22Rv1 (cell line): ENCODE results near the gene GFM1.

Experiments
- H3K27ac ChIP-seq: fragments of 450-650 bp; 2 replicates; pipeline ENCODE4 v1.5.1; 2017
- ZFX ChIP-seq: fragments of 450-650 bp; IDR thresholded peaks from 2 replicates; pipeline ENCODE4 v1.6.1; 2017; ENCODE audit warnings: antibody characterized with exemption, borderline replicate concordance
- TF ChIP-seq, protein P1 (sequence below): fragments of 450-650 bp; IDR thresholded peaks from 2 replicates; pipeline ENCODE4 v1.5.1; 2017; ENCODE audit warnings: mild to moderate bottlenecking

Gene GFM1

DNA sequence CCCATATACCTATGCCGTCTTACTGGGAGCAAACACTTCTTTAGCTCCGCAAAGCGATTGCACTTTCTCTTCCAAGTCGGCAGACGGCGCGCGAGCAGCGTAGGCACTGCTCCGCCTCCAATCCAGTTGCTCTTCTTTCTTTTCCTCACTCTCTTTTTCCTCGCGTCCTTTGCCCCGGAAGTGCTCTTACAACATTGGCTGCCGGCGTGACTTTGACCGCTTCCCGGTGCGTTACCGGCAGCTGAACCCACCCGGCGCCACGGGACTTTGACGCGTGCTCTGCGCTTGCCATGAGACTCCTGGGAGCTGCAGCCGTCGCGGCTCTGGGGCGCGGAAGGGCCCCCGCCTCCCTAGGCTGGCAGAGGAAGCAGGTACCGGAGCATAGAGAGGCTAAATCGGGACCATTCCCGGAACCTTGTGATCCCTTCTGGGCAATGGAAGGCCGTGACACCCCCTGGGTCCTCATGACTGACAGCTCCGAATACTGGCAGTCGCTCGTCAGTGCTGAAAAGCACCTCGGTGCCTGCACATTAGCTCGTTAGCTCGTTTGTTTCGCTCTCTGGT lies at the start of gene GFM1:
Gene GFM1 (plus strand): TSS at position 183 of the 564 bp plus-strand sequence. CDS start 108 bp downstream, at position 291.
- TF ChIP-seq, protein P1, sequence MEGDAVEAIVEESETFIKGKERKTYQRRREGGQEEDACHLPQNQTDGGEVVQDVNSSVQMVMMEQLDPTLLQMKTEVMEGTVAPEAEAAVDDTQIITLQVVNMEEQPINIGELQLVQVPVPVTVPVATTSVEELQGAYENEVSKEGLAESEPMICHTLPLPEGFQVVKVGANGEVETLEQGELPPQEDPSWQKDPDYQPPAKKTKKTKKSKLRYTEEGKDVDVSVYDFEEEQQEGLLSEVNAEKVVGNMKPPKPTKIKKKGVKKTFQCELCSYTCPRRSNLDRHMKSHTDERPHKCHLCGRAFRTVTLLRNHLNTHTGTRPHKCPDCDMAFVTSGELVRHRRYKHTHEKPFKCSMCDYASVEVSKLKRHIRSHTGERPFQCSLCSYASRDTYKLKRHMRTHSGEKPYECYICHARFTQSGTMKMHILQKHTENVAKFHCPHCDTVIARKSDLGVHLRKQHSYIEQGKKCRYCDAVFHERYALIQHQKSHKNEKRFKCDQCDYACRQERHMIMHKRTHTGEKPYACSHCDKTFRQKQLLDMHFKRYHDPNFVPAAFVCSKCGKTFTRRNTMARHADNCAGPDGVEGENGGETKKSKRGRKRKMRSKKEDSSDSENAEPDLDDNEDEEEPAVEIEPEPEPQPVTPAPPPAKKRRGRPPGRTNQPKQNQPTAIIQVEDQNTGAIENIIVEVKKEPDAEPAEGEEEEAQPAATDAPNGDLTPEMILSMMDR = peak; percentile 96
- no peak for TF ChIP-seq ZFX
- H3K27ac ChIP-seq = peak within 1 kb of the TSS; percentile 87

DNA sequence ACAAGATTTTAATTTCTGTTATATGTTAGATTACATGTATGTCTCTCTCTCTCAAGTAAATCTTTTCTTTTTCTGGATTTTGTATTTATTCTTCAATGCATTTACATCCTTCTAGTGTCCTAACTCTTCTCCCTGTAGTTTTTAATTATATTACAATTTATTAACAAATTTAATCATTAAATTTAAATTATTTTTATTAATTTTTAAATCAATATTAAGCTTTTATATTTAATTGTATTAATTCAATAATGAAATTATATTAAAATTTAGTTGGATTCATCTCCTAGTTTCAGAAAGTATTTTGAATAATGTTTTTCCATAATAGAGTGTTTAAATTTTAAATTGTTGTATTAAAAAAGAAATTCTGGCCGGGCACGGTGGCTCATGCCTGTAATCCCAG lies 43.5 kb upstream of the GFM1 start:
- no peak for TF ChIP-seq ZFX
- TF ChIP-seq, protein P1 = no peak

DNA sequence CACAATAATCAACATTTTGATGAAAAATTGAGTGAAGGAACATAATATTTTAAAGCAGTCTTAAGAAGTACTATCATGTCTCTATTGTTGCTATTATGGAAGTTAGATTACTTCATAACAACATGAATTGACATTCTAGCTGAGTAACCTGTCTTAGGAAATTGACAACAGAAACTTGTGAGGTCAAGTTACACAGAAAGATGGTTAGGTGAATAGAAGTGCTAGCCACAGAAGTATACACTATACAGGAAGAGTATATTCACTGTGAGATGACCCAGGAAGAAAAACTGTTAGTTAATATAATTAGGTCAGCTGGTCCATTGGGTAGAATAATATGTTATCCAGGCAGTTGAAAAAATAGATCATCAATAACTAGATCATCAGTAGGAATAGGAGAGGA lies 42.1 kb upstream of the GFM1 start:
- TF ChIP-seq ZFX = no peak
- TF ChIP-seq, protein P1 = no peak
- H3K27ac ChIP-seq = no peak overlapping the region

More for the DNA sequence above, 43.5 kb upstream of the GFM1 start:
- no peak overlapping the region for H3K27ac ChIP-seq

DNA sequence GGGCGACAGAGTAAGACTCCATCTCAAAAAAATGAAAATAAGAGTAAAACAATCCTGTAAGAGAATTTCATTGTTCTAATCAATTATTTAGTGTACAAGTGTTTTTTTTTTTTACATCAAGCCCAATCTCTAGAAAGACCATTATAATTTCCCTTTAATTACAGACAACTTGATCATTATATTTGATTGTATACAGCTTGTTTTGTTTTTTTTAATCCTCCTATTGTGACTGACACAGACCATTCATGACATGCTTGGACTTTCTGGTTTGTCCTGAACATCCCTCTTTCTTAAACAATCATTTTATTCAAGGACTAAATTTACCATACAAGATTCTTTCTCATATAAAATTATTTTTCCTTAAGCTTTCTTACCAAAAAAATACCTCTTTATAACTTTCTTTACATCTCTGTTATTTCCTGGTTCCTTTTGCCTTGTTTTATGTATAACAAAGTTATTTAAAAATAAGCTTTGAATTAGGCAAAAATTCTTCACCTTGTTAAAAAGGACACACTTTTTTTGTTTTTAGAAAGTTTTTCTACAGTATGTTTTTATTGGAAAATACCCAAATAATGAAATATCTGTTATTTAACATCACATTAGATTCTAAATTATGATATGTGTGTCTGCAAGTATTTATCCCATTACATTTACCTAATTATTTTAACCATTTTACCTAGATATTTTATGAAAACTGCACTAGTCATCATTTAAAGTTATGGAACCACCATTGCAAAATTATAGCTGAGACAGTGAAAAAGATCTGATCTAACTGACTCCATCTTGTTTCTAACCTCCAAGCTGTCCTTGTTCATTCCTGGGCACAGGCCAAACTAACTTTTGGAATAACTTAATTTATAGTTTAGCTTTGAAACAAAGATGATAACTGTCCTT lies 26.1 kb upstream of the GFM1 start:
- TF ChIP-seq, protein P1 = no peak
- no peak for TF ChIP-seq ZFX
- H3K27ac ChIP-seq = no peak overlapping the region

DNA sequence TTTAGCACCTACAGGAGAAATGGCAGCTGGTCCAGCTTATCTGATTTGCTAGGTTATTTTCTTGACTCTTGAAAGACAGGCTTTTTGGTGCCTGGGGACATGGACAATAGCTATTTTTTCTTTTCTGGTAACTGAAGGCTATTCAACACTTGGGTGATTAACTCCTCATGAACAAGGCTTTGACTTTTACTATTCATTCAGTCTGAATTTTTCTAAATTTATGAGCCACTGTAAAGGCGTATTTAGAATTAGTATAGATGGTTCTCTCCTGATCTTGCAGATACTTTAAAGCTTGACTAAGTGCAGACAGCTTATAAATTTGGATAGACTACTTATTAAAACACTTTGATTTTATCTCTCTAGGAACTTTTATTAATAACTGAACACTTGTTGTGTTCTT lies 18.4 kb upstream of the GFM1 start:
- TF ChIP-seq ZFX = no peak
- TF ChIP-seq, protein P1 = no peak
- H3K27ac ChIP-seq = no peak overlapping the region

DNA sequence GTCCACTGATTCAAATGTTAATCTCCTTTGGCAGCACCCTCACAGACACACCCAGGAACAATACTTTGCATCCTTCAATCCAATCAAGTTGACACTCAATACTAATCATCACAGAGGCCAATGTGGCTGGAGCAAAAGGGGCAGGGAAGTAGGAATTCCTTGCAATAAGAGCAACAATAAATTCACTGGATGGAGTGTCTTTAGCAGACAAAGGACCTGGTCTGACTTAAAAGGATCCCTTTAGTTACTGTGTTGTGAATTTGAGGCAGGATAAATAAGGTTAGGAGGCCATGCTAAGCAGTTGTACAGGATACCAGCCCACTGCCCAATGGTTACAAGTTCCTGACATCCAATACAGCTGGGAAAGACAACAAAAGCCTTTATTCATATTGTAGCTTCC lies 12.3 kb upstream of the GFM1 start:
- no peak overlapping the region for H3K27ac ChIP-seq
- TF ChIP-seq ZFX = no peak
- TF ChIP-seq, protein P1 = no peak

DNA sequence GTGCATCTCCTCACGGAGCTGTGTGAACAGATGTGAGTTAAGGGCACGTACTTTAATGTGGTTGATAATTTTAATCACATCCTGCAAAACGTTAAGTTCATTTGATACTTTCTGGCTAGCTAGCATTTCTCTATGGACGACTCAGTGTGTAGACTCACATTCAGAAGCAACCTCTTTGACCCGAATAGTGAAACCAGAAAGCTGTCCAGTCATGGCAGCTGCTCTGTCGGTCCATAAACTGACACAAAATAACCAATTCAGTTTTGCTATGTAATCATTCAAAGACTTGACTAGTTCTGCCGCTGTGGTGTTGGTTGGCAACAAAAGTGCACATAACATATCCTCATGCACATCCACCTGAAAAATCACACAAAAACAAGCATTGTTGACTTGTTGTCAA lies 3.7 kb upstream of the GFM1 start:
- TF ChIP-seq ZFX = no peak
- TF ChIP-seq, protein P1 = no peak
- no peak overlapping the region for H3K27ac ChIP-seq
